ENCODE data around the gene CTXN3. TPM values are rescaled to one million over a fixed set of nuclear protein-coding genes. Genes with fewer than 3 reads are reported as not detected.

The CTXN3 gene
- total RNA-seq, 1 experiment from 2014 or later = not detected

DNA sequence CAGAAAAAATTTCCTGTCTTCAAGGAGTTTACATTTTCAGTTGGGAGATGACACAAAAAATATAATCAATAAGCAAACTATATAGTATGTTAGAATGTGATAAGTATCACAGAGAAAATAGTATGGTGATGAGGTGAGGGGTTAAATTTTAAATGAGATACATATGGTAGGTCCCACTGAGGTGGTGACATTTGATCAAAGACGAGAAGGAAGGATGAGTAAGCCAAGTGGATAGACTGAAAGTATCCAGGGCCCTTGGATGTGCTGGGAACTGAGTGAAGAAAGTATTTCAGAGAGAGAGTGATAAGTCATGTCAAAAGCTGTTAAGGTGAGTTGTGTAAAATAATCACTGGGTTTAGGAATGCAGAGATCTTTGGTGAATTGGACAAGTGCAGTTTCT, 57.8 kb downstream of the CTXN3 start:
- no peaks in the 10 kb centered on the region for H3K36me3 ChIP-seq (ENCODE audit: control insufficient read depth, insufficient read depth, low read length)
- in situ Hi-C loops (cut with HindIII; ENCODE audit: low pct_unique_long_range_greater_than_20kb, low sequenced_read_pairs) (no loop called here), intact Hi-C loops (cut with micrococcal nuclease; ENCODE audit: unreplicated experiment) (no loop called here)
- DNase-seq (ENCODE audit: low read depth, low spot score) (no peak), ATAC-seq (no peak)
- no peaks in the 10 kb centered on the region for H3K27me3 ChIP-seq (ENCODE audit: control insufficient read depth, insufficient read depth, low read length)
- POLR2A ChIA-PET = no interaction called here
- TF ChIP-seq TCF7L2 (IDR thresholded peaks at IDR 0.05; ENCODE audit: low read depth, low read length) (no peak), POLR2AphosphoS5 (IDR thresholded peaks at IDR 0.05; ENCODE audit: low read depth, low read length) (no peak), SIN3A (IDR thresholded peaks at IDR 0.05; ENCODE audit: borderline replicate concordance, insufficient read depth, low read depth, low read length) (no peak), CTCF (IDR thresholded peaks at IDR 0.05) (no peak)
- TF ChIP-seq, protein P1, sequence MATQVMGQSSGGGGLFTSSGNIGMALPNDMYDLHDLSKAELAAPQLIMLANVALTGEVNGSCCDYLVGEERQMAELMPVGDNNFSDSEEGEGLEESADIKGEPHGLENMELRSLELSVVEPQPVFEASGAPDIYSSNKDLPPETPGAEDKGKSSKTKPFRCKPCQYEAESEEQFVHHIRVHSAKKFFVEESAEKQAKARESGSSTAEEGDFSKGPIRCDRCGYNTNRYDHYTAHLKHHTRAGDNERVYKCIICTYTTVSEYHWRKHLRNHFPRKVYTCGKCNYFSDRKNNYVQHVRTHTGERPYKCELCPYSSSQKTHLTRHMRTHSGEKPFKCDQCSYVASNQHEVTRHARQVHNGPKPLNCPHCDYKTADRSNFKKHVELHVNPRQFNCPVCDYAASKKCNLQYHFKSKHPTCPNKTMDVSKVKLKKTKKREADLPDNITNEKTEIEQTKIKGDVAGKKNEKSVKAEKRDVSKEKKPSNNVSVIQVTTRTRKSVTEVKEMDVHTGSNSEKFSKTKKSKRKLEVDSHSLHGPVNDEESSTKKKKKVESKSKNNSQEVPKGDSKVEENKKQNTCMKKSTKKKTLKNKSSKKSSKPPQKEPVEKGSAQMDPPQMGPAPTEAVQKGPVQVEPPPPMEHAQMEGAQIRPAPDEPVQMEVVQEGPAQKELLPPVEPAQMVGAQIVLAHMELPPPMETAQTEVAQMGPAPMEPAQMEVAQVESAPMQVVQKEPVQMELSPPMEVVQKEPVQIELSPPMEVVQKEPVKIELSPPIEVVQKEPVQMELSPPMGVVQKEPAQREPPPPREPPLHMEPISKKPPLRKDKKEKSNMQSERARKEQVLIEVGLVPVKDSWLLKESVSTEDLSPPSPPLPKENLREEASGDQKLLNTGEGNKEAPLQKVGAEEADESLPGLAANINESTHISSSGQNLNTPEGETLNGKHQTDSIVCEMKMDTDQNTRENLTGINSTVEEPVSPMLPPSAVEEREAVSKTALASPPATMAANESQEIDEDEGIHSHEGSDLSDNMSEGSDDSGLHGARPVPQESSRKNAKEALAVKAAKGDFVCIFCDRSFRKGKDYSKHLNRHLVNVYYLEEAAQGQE (IDR thresholded peaks at IDR 0.05; ENCODE audit: insufficient read depth in 1 of 2, low read depth in 2 of 2, low read length in 1 of 2) = no peak
- no peaks in the 10 kb centered on the region for H3K4me1 ChIP-seq (ENCODE audit: control insufficient read depth, insufficient read depth, low read length)
- H3K4me3 ChIP-seq (ENCODE audit: low read depth in 2 of 2, low read length in 2 of 2) = no peak overlapping the region
- CTCF ChIA-PET = no interaction called here
- BruUV-seq (replicated peaks) = no TSS peak
- H3K9me3 ChIP-seq (ENCODE audit: control insufficient read depth, insufficient read depth, low read depth, low read length) = no peaks in the 10 kb centered on the region
- H3K27ac ChIP-seq (ENCODE audit: low read length) = no peak overlapping the region

- Histone ChIP-seq H3K27ac (ENCODE audit: low read length) (no peak overlapping the region), H3K9me3 (ENCODE audit: control insufficient read depth, insufficient read depth, low read depth, low read length) (no peaks in the 10 kb centered on the region), H3K4me3 (ENCODE audit: low read depth in 2 of 2, low read length in 2 of 2) (no peak overlapping the region), H3K27me3 (ENCODE audit: control insufficient read depth, insufficient read depth, low read length) (no peaks in the 10 kb centered on the region), H3K4me1 (ENCODE audit: control insufficient read depth, insufficient read depth, low read length) (no peaks in the 10 kb centered on the region), H3K36me3 (ENCODE audit: control insufficient read depth, insufficient read depth, low read length) (no peaks in the 10 kb centered on the region)
- BruUV-seq (replicated peaks) = no TSS peak
- DNase-seq (ENCODE audit: low read depth, low spot score) (no peak), ATAC-seq (no peak)
- ChIA-PET CTCF (no interaction called here), POLR2A (no interaction called here)
- intact Hi-C loops (cut with micrococcal nuclease; ENCODE audit: unreplicated experiment) (no loop called here), in situ Hi-C loops (cut with HindIII; ENCODE audit: low pct_unique_long_range_greater_than_20kb, low sequenced_read_pairs) (no loop called here)
- TF ChIP-seq SIN3A (IDR thresholded peaks at IDR 0.05; ENCODE audit: borderline replicate concordance, insufficient read depth, low read depth, low read length) (no peak), POLR2AphosphoS5 (IDR thresholded peaks at IDR 0.05; ENCODE audit: low read depth, low read length) (no peak), TCF7L2 (IDR thresholded peaks at IDR 0.05; ENCODE audit: low read depth, low read length) (no peak), CTCF (IDR thresholded peaks at IDR 0.05) (no peak)
- TF ChIP-seq, protein P1 (IDR thresholded peaks at IDR 0.05; ENCODE audit: insufficient read depth in 1 of 2, low read depth in 2 of 2, low read length in 1 of 2) = no peak
Observed at GRCh38 chr5:127707209-127707608, 58.3 kb downstream of the CTXN3 start.

Other genes starting within 250 kb of the CTXN3 start
- gene PRRC1, start 131.4 kb upstream of the CTXN3 start, total RNA-seq (2021; ENCODE audit: unreplicated experiment) = 48.7 TPM
- gene CCDC192, start 54.3 kb downstream of the CTXN3 start, total RNA-seq (2021; ENCODE audit: unreplicated experiment) = not detected

Measured in Panc1 (cell line).